ENCODE data around the gene COL25A1.

COL25A1 gene

GRCh38 chr4:108794136-108794535 is 508.3 kb downstream of the COL25A1 start:
- Histone ChIP-seq H3K27me3 (ENCODE audit: insufficient read depth, low read depth, severe bottlenecking) (no peaks in the 10 kb centered on the region), H3K9me3 (ENCODE audit: severe bottlenecking) (no peaks in the 10 kb centered on the region), H3K4me3 (ENCODE audit: low read depth, low read length) (no peak overlapping the region), H3K36me3 (no peaks in the 10 kb centered on the region), H3K27ac (no peak overlapping the region)
- TF ChIP-seq, protein P1, sequence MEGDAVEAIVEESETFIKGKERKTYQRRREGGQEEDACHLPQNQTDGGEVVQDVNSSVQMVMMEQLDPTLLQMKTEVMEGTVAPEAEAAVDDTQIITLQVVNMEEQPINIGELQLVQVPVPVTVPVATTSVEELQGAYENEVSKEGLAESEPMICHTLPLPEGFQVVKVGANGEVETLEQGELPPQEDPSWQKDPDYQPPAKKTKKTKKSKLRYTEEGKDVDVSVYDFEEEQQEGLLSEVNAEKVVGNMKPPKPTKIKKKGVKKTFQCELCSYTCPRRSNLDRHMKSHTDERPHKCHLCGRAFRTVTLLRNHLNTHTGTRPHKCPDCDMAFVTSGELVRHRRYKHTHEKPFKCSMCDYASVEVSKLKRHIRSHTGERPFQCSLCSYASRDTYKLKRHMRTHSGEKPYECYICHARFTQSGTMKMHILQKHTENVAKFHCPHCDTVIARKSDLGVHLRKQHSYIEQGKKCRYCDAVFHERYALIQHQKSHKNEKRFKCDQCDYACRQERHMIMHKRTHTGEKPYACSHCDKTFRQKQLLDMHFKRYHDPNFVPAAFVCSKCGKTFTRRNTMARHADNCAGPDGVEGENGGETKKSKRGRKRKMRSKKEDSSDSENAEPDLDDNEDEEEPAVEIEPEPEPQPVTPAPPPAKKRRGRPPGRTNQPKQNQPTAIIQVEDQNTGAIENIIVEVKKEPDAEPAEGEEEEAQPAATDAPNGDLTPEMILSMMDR (IDR thresholded peaks at IDR 0.05; ENCODE audit: low read depth, low read length) = no peak
- no peak for DNase-seq

GRCh38 chr4:108793415-108793814 is 509.0 kb downstream of the COL25A1 start:
- H3K27me3 ChIP-seq (ENCODE audit: insufficient read depth, low read depth, severe bottlenecking) = no peaks in the 10 kb centered on the region
- no peak overlapping the region for H3K4me3 ChIP-seq (ENCODE audit: low read depth, low read length)
- no peaks in the 10 kb centered on the region for H3K9me3 ChIP-seq (ENCODE audit: severe bottlenecking)
- TF ChIP-seq, protein P1 (IDR thresholded peaks at IDR 0.05; ENCODE audit: low read depth, low read length) = no peak
- no peak overlapping the region for H3K27ac ChIP-seq
- no peak for DNase-seq
- no peaks in the 10 kb centered on the region for H3K36me3 ChIP-seq

GRCh38 chr4:108788731-108789130 is 513.7 kb downstream of the COL25A1 start:
- no peaks in the 10 kb centered on the region for H3K9me3 ChIP-seq (ENCODE audit: severe bottlenecking)
- H3K4me3 ChIP-seq (ENCODE audit: low read depth, low read length) = no peak overlapping the region
- no peak for DNase-seq
- H3K27me3 ChIP-seq (ENCODE audit: insufficient read depth, low read depth, severe bottlenecking) = no peaks in the 10 kb centered on the region
- no peaks in the 10 kb centered on the region for H3K36me3 ChIP-seq
- TF ChIP-seq, protein P1 (IDR thresholded peaks at IDR 0.05; ENCODE audit: low read depth, low read length) = no peak
- H3K27ac ChIP-seq = no peak overlapping the region

DNA sequence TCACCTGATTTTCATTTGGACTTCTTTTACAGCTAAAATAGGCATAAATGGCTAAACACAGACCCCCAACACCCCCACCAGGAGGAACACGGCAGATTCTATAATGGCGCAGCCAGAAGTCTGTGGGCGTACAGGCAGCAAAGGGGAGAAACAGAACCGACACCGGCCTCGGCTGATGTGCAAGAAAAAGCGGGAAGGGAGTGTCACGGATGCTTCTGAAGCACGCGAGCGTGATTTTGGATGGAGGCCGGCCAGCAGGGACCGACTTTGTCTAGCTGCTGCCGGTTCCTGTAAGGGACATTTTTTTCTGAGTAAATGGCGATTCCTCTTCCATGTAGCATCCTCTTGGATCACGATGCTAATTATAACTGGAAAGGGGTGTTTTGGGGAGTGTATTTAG is 514.7 kb downstream of the COL25A1 start:
- no peaks in the 10 kb centered on the region for H3K9me3 ChIP-seq (ENCODE audit: severe bottlenecking)
- H3K4me3 ChIP-seq (ENCODE audit: low read depth, low read length) = no peak overlapping the region
- no peaks in the 10 kb centered on the region for H3K27me3 ChIP-seq (ENCODE audit: insufficient read depth, low read depth, severe bottlenecking)
- H3K27ac ChIP-seq = no peak overlapping the region
- TF ChIP-seq, protein P1 (IDR thresholded peaks at IDR 0.05; ENCODE audit: low read depth, low read length) = no peak
- H3K36me3 ChIP-seq = no peaks in the 10 kb centered on the region
- no peak for DNase-seq

DNA sequence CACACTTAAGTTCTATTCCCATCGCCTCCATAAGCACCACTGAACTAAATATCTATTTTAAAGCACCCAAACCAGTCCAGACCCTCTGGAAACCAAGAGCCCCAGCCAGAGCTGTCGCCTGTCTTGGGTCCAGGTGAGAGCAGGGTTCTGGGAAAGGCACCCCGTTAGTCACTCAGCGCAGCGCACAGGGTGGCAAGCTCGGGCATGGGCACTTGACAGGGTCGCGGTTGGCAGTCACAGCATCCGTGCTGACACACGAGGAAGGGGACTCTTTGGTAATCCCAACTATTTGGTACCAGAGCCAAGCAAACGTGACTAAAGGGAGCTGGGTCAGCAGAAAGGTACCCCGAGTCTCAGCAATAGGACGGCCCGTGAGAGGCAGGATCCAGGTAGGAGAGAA is 515.4 kb downstream of the COL25A1 start:
- H3K36me3 ChIP-seq = no peaks in the 10 kb centered on the region
- TF ChIP-seq, protein P1 (IDR thresholded peaks at IDR 0.05; ENCODE audit: low read depth, low read length) = no peak
- no peak overlapping the region for H3K4me3 ChIP-seq (ENCODE audit: low read depth, low read length)
- no peaks in the 10 kb centered on the region for H3K27me3 ChIP-seq (ENCODE audit: insufficient read depth, low read depth, severe bottlenecking)
- DNase-seq = no peak
- no peak overlapping the region for H3K27ac ChIP-seq
- no peaks in the 10 kb centered on the region for H3K9me3 ChIP-seq (ENCODE audit: severe bottlenecking)

- TF ChIP-seq, protein P1 (IDR thresholded peaks at IDR 0.05; ENCODE audit: low read depth, low read length) = no peak
- DNase-seq = no peak
- Histone ChIP-seq H3K4me3 (ENCODE audit: low read depth, low read length) (no peak overlapping the region), H3K36me3 (no peaks in the 10 kb centered on the region), H3K27me3 (ENCODE audit: insufficient read depth, low read depth, severe bottlenecking) (no peaks in the 10 kb centered on the region), H3K9me3 (ENCODE audit: severe bottlenecking) (no peaks in the 10 kb centered on the region), H3K27ac (no peak overlapping the region)
These were observed 516.1 kb downstream of the COL25A1 start for GRCh38 chr4:108786351-108786750.

Measured in WERI-Rb-1 (cell line).